IMR-90 (cell line): ENCODE results near the gene LRRC42. TPM values are rescaled to one million over a fixed set of nuclear protein-coding genes. Genes with fewer than 3 reads are reported as not detected.

ENCODE experiments used
- ATAC-seq: fragments of 200-7000 bp; cut with Tn5 transposase; 2 replicates; pipeline ENCODE4 v1.9.1; 2020; ENCODE audit warnings: low read depth, mild to moderate bottlenecking, moderate library complexity
- BruUV-seq: library from RNA; stranded (reverse); fragments of 400-500 nt; replicated peaks from 2 replicates; lab custom pipeline; 2021; lab: Mats Ljungman, UMichigan
- CTCF ChIA-PET: fragments of 300-600 bp; formaldehyde crosslinking; extraction: SDS; loops from one replicate; lab custom pipeline; 2021; ENCODE audit warnings: antibody characterized with exemption; lab: Yijun Ruan, JAX
- POLR2A ChIA-PET: fragments of 300-600 bp; sonication (Branson Sonifier 250); formaldehyde crosslinking; loops from one replicate; lab custom pipeline; 2022; ENCODE audit warnings: antibody characterized with exemption; ENCODE audit not compliant: unreplicated experiment; lab: Charles Lee
- DNase-seq: peaks from one replicate; pipeline ENCODE4 v3.0.0; 2013
- H2AFZ ChIP-seq: replicated peaks from 2 replicates; pipeline ENCODE3; 2013; ENCODE audit warnings: low read length, mild to moderate bottlenecking; ENCODE audit not compliant: poor library complexity
- H2AK5ac ChIP-seq: 2 replicates; pipeline ENCODE4 v1.6.1; 2013; ENCODE audit warnings: low read depth, low read length, inconsistent platforms
- H2AK9ac ChIP-seq: replicated peaks from 2 replicates; pipeline ENCODE3; 2013; ENCODE audit warnings: mild to moderate bottlenecking, low read depth, low read length, moderate library complexity; ENCODE audit not compliant: poor library complexity
- H2BK120ac ChIP-seq: 2 replicates; pipeline ENCODE4 v1.6.1; 2013; ENCODE audit warnings: low read depth, low read length, inconsistent platforms
- H2BK15ac ChIP-seq: 3 replicates; pipeline ENCODE4 v1.6.1; 2013; ENCODE audit warnings: low read depth, low read length, inconsistent platforms
- H2BK20ac ChIP-seq: 2 replicates; pipeline ENCODE4 v1.6.1; 2013; ENCODE audit warnings: low read depth, mild to moderate bottlenecking, inconsistent platforms, low read length, moderate library complexity
- H2BK5ac ChIP-seq: 2 replicates; pipeline ENCODE4 v1.6.1; 2013; ENCODE audit warnings: mild to moderate bottlenecking, low read depth, low read length, inconsistent platforms; ENCODE audit not compliant: poor library complexity, severe bottlenecking
- H3K14ac ChIP-seq: replicated peaks from 2 replicates; pipeline ENCODE4 v1.6.1; 2013; ENCODE audit warnings: low read depth, low read length, inconsistent platforms
- H3K18ac ChIP-seq: 2 replicates; pipeline ENCODE4 v1.6.1; 2013; ENCODE audit warnings: low read depth, low read length, control low read depth
- H3K23ac ChIP-seq: 2 replicates; pipeline ENCODE4 v1.6.1; 2013; ENCODE audit warnings: low read depth, low read length, inconsistent platforms
- H3K27ac ChIP-seq: 2 replicates; pipeline ENCODE4 v1.5.1; 2013; ENCODE audit warnings: mild to moderate bottlenecking, control low read depth, low read length; ENCODE audit not compliant: insufficient read depth
- H3K27me3 ChIP-seq: 2 replicates; pipeline ENCODE4 v1.6.1; 2013; ENCODE audit warnings: low read length; ENCODE audit not compliant: control insufficient read depth, insufficient read depth
- H3K36me3 ChIP-seq: 2 replicates; pipeline ENCODE4 v1.6.1; 2013; ENCODE audit warnings: low read length, mixed read lengths; ENCODE audit not compliant: control insufficient read depth, insufficient read depth
- H3K4ac ChIP-seq: 2 replicates; pipeline ENCODE4 v1.6.1; 2013; ENCODE audit warnings: low read depth, low read length, inconsistent platforms
- H3K4me1 ChIP-seq: 2 replicates; pipeline ENCODE4 v1.6.1; 2013; ENCODE audit warnings: low read length, mixed read lengths; ENCODE audit not compliant: control insufficient read depth, insufficient read depth
- H3K4me2 ChIP-seq: 2 replicates; pipeline ENCODE4 v1.6.1; 2013; ENCODE audit warnings: low read depth, mild to moderate bottlenecking, control low read depth, low read length, moderate library complexity
- H3K4me3 ChIP-seq: 2 replicates; pipeline ENCODE4 v1.5.1; 2013; ENCODE audit warnings: low read depth, mild to moderate bottlenecking, control low read depth, low read length, moderate library complexity; ENCODE audit not compliant: insufficient read depth
- H3K56ac ChIP-seq: 2 replicates; pipeline ENCODE4 v1.6.1; 2013; ENCODE audit warnings: low read length, inconsistent platforms; ENCODE audit not compliant: insufficient read depth; ENCODE audit errors: extremely low read depth
- H3K79me1 ChIP-seq, 2 experiments: 2 replicates each; pipeline ENCODE4 v1.6.1; 2013; ENCODE audit warnings: low read length in 2 of 2, inconsistent platforms in 1 of 2, low read depth in 1 of 2
- H3K9ac ChIP-seq: 2 replicates; pipeline ENCODE4 v1.6.1; 2013; ENCODE audit warnings: low read depth, low read length, control low read depth
- H3K9me1 ChIP-seq: 2 replicates; pipeline ENCODE4 v1.6.1; 2013; ENCODE audit warnings: low read length, inconsistent platforms; ENCODE audit not compliant: insufficient read depth
- H3K9me3 ChIP-seq: 2 replicates; pipeline ENCODE4 v1.6.1; 2013; ENCODE audit warnings: low read length; ENCODE audit not compliant: control insufficient read depth, insufficient read depth
- H4K20me1 ChIP-seq: 2 replicates; pipeline ENCODE4 v1.6.1; 2013; ENCODE audit warnings: low read length, inconsistent platforms; ENCODE audit not compliant: insufficient read depth
- H4K5ac ChIP-seq: 2 replicates; pipeline ENCODE4 v1.6.1; 2013; ENCODE audit warnings: mild to moderate bottlenecking, low read depth, low read length, control low read depth
- H4K8ac ChIP-seq, 2 experiments: 2 replicates each; pipeline ENCODE4 v1.6.1; 2013; ENCODE audit warnings: low read depth in 2 of 2, low read length in 2 of 2, control low read depth in 1 of 2, inconsistent platforms in 1 of 2
- H4K91ac ChIP-seq: 2 replicates; pipeline ENCODE4 v1.6.1; 2013; ENCODE audit warnings: low read depth, low read length, inconsistent platforms; ENCODE audit not compliant: insufficient read depth
- BHLHE40 ChIP-seq: fragments of 150-350 bp; IDR thresholded peaks from 2 replicates; pipeline ENCODE4 v1.6.1; 2016; ENCODE audit warnings: mild to moderate bottlenecking, low read depth, low read length
- CHD1 ChIP-seq: IDR thresholded peaks from 2 replicates; pipeline ENCODE4 v1.6.1; 2012; ENCODE audit warnings: low read depth, low read length, improper control_type of control experiment
- CTCF ChIP-seq: conservative IDR thresholded peaks from 2 replicates; pipeline ENCODE4 v1.5.1; 2012; ENCODE audit warnings: mild to moderate bottlenecking, low read depth, low read length, improper control_type of control experiment
- ELK1 ChIP-seq: fragments of 150-350 bp; IDR thresholded peaks from 2 replicates; pipeline ENCODE4 v1.6.1; 2016; ENCODE audit warnings: low read depth, mild to moderate bottlenecking, low read length, moderate library complexity, borderline replicate concordance
- FOS ChIP-seq: fragments of 150-350 bp; IDR thresholded peaks from 2 replicates; pipeline ENCODE4 v1.6.1; 2016; ENCODE audit warnings: low read depth, low read length
- MAFK ChIP-seq: IDR thresholded peaks from 2 replicates; pipeline ENCODE4 v1.6.1; 2012; ENCODE audit warnings: low read depth, low read length, improper control_type of control experiment
- MAZ ChIP-seq: IDR thresholded peaks from 2 replicates; pipeline ENCODE4 v1.6.1; 2012; ENCODE audit warnings: low read depth, mild to moderate bottlenecking, low read length, improper control_type of control experiment, moderate library complexity, borderline replicate concordance
- NFE2L2 ChIP-seq: fragments of 150-350 bp; IDR thresholded peaks from 2 replicates; pipeline ENCODE4 v1.6.1; 2016; ENCODE audit warnings: low read depth, mild to moderate bottlenecking, low read length
- SMC3 ChIP-seq: fragments of 150-350 bp; IDR thresholded peaks from 2 replicates; pipeline ENCODE4 v1.6.1; 2016; ENCODE audit warnings: low read depth, mild to moderate bottlenecking, antibody characterized with exemption, low read length, moderate library complexity
- USF2 ChIP-seq: fragments of 150-350 bp; IDR thresholded peaks from 2 replicates; pipeline ENCODE4 v1.6.1; 2017; ENCODE audit warnings: mild to moderate bottlenecking, antibody characterized with exemption, low read length, low read depth
- WGBS, 2 experiments: methylation state at CpG; one replicate each; pipeline versions ENCODE4 v1.1.5 to v1.1.7; 2013; ENCODE audit warnings: missing lambda C conversion rate in 2 of 2; ENCODE audit not compliant: insufficient read length in 1 of 2; ENCODE audit errors: extremely low coverage in 2 of 2; 5-methylcytosine and 5-hydroxymethylcytosine counted together
- dilution Hi-C: fragments of 300-500 bp; cut with HindIII; formaldehyde crosslinking; loops from one replicate; pipeline ENCODE4 v1.14.3; 2018; ENCODE audit warnings: low sequenced_read_pairs; ENCODE audit not compliant: unreplicated experiment
- in situ Hi-C: fragments of 300-500 bp; cut with MboI; formaldehyde crosslinking; loops from 3 replicates; pipeline ENCODE4 v1.14.3; 2019; ENCODE audit warnings: low sequenced_read_pairs, inconsistent platforms, mixed read lengths
- intact Hi-C: fragments of 100-400 bp; cut with micrococcal nuclease; formaldehyde crosslinking; loops from 2 replicates; pipeline ENCODE4 v1.10.0; 2022
- polyA plus RNA-seq, 3 experiments: library from polyadenylated mRNA; depleted of rRNA; stranded (reverse); fragments of >200 nt; gene quantifications; 2 replicates each; pipeline ENCODE4 v1.2.3, GENCODE V29; 2012; ENCODE audit warnings: low replicate concordance in 1 of 3
- total RNA-seq: library from RNA; depleted of rRNA; stranded (reverse); fragments of >200 nt; gene quantifications from 2 replicates; pipeline ENCODE4 v1.2.3, GENCODE V29; 2012

LRRC42 gene
- total and polyA plus RNA-seq, 2 of the 4 experiments (the other 2 are of a cell fraction), result 39.9 to 47.5 TPM

DNA sequence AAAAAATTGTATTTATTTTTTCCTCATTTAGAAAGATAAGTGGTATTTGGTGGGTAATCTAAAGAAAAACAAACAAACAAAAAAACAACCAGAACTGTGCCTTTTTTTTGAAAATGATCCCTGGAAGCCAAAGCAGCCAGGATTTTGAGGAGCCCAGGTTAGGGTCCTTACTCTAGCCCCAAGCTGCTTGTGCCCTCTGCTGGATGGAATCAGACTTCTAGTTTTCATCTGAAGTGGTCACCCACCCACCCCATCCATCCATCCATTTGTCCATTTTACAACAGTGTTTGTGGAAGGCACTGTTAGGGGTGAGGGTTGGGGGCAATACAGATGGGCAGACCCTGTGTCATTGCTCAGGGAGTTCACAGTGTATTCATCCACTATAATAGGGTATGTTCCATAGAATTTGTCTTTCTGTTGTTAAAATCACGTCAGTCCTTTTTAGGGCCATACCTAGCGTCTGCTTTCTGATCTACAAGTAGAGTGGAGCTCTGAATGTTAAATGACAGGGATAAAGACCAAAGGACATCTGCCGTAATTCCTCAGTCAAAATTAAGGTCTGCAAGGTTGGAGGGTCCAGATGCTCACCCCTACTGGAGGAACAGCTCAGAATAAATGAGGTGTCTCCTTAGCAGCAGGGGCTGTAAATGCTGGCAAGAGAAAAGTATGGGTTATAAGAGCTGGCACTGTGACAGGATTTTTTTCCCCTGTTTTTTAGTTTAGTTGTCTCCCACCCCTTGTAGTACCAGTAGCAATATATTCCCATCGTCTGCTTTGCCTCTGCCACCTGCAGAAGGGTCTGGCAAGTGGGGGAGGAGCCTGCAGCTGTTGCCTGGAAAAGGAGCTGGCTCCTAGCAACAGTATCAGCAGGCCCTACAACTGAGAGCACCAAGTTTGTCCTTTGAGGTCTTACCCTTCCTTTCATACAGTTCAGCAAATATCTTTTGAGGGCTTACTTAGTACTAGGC lies 3.2 kb downstream of the LRRC42 start (continued):
- no peak for TF ChIP-seq USF2

DNA sequence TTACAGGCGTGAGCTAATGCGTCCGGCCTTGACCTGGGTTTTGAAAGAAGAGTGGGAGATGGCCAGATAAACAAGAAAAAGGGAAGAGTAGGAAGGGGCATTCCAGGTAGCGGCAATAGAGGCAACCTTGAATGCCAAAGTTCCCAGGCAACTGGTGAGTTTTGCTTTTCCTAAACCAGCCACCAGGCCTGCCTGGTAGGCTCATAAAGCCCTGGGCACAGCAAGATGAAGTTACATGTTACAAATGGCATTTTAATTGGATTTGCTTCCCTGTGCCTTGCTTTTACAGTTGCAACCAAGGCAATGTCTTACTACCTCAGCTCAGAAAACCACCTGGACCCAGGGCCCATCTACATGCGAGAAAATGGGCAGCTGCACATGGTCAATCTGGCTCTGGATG lies 5.5 kb downstream of the LRRC42 start:
- Histone ChIP-seq H2BK120ac (no peak overlapping the region), H3K56ac (no peak overlapping the region), H3K4me2 (no peak overlapping the region), H3K27me3 (no peaks in the 10 kb centered on the region), H2BK20ac (no peak overlapping the region), H3K9ac (no peak overlapping the region), H3K14ac (no peak overlapping the region), H3K4me1 (peaks cover 11% of the 10 kb centered on the region), H2BK5ac (no peak overlapping the region), H4K8ac (no peak overlapping the region), H3K4ac (no peak overlapping the region), H2AK5ac (no peak overlapping the region), H3K9me1 (peaks cover 10% of the 10 kb centered on the region; the same call in 1 of the 2 replicates), H2AFZ (no peak overlapping the region), H3K9me3 (no peaks in the 10 kb centered on the region), H3K79me1 (peaks cover 35 to 60% of the 10 kb centered on the region in 2 experiments), H3K4me3 (no peak overlapping the region), H4K20me1 (peaks cover 34% of the 10 kb centered on the region), H2AK9ac (no peak overlapping the region), H4K5ac (no peak overlapping the region), H2BK15ac (no peak overlapping the region), H3K36me3 (peaks cover 14% of the 10 kb centered on the region), H3K18ac (no peak overlapping the region), H3K27ac (no peak overlapping the region), H3K23ac (no peak overlapping the region), H4K91ac (no peak overlapping the region)
- intact Hi-C loops, result no loop called here
- POLR2A ChIA-PET, result no interaction called here
- BruUV-seq, result no TSS peak
- ATAC-seq (no peak), DNase-seq (no peak)
- no CpG with 5 or more reads among the region's 5 CpGs for WGBS, 2 experiments
- dilution Hi-C loops, result no loop called here
- CTCF ChIA-PET, result no interaction called here
- in situ Hi-C loops, result no loop called here
- TF ChIP-seq MAFK (no peak), CTCF (no peak), BHLHE40 (no peak), CHD1 (no peak), SMC3 (no peak), ELK1 (no peak), USF2 (no peak), NFE2L2 (no peak), MAZ (no peak), FOS (no peak)
